HG03196 (cell line): Measurements from ENCODE around the gene IGFBP2.

Experiments
- ATAC-seq: cut with Tn5 transposase; IDR thresholded peaks from one replicate; pipeline ENCODE4 v1.9.1; 2021; ENCODE audit not compliant: unreplicated experiment

Gene IGFBP2

GRCh38 chr2:216700088-216700567 lies 66.9 kb downstream of the IGFBP2 start:
- no peak for ATAC-seq

GRCh38 chr2:216700781-216701180 lies 67.6 kb downstream of the IGFBP2 start:
- ATAC-seq = no peak

- no peak for ATAC-seq
These were observed 68.3 kb downstream of the IGFBP2 start for GRCh38 chr2:216701544-216701943.

- no peak for ATAC-seq
These were observed 69.5 kb downstream of the IGFBP2 start for GRCh38 chr2:216702756-216703155.

GRCh38 chr2:216710551-216711301 lies 77.5 kb downstream of the IGFBP2 start:
- no peak for ATAC-seq

GRCh38 chr2:216711348-216711747 lies 78.1 kb downstream of the IGFBP2 start:
- ATAC-seq = no peak

GRCh38 chr2:216713691-216714336 lies 80.6 kb downstream of the IGFBP2 start:
- no peak for ATAC-seq
